ENCODE measurements around the gene ALK.

- TF ChIP-seq CTCF (IDR thresholded peaks at IDR 0.05) (no peak), POLR2A (IDR thresholded peaks at IDR 0.05) (no peak)
Observed at GRCh38 chr2:29495536-29496060, 425.8 kb downstream of the ALK start.
